Neural crest cell (in vitro differentiated cells): ENCODE data around the gene HMCN1. TPM values are rescaled to one million over a fixed set of nuclear protein-coding genes. Genes with fewer than 3 reads are reported as not detected.

Experiments used
- DNase-seq: peaks from one replicate; pipeline ENCODE4 v3.0.0; 2021; ENCODE audit warnings: low read depth, mixed read lengths, low spot score
- H3K27ac Mint-ChIP-seq: one replicate; pipeline ENCODE4 v1.8.0; 2021; ENCODE audit warnings: mild to moderate bottlenecking, mixed read lengths; ENCODE audit not compliant: unreplicated experiment
- H3K27me3 Mint-ChIP-seq: 2 replicates; pipeline ENCODE4 v1.8.0; 2021; ENCODE audit warnings: low read depth, mild to moderate bottlenecking, mixed read lengths
- H3K36me3 Mint-ChIP-seq: 2 replicates; pipeline ENCODE4 v1.8.0; 2021; ENCODE audit warnings: low read depth, mild to moderate bottlenecking, mixed read lengths
- H3K4me1 Mint-ChIP-seq: 2 replicates; pipeline ENCODE4 v1.8.0; 2021; ENCODE audit warnings: mixed read lengths
- H3K4me3 Mint-ChIP-seq: one replicate; pipeline ENCODE4 v1.8.0; 2021; ENCODE audit warnings: mild to moderate bottlenecking, mixed read lengths
- H3K9me3 Mint-ChIP-seq: 2 replicates; pipeline ENCODE4 v1.8.0; 2021; ENCODE audit warnings: mixed read lengths
- total RNA-seq: library from RNA; stranded (reverse); gene quantifications from 2 replicates; pipeline ENCODE4 v1.2.1, GENCODE V29; 2021
- TF ChIP-seq, protein P1 (sequence below): fragments of 200-600 bp; sonication (generic); conservative IDR thresholded peaks from 2 replicates; pipeline ENCODE4 v1.5.0; 2021; ENCODE audit warnings: antibody characterized with exemption, mild to moderate bottlenecking

HMCN1 gene
- total RNA-seq, 1 donor from 2014 or later, result 16.6 TPM

DNA sequence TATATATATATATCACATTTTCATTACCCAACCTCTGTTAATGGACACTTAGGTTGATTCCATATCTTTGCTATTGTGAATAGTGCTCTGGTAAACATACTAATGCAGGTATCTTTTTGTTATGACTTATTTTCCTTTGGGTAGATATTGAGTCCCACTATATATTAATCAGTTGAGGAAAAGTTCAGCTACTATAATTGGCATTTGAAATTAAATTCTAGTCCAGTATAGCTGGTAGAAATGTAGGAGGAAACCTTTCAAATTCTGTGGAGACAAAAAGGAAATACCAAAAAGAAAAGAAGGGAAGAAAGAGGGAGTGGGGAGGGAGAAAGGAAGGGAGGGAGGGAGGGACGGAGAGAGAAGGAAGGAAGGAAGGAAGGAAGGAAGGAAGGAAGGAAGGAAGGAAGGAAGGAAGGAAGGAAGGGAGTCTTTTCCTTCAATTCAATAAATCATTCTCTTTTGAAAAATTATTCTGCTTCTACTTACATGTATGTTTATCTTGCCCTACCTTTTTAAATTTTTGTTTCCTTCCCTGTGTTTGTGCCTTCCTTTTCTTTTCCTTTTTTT is 329.0 kb downstream of the HMCN1 start:
- Mint-ChIP-seq H3K9me3 (no peaks in the 10 kb centered on the region), H3K27me3 (no peaks in the 10 kb centered on the region), H3K4me3 (no peak overlapping the region), H3K27ac (no peak overlapping the region), H3K36me3 (no peaks in the 10 kb centered on the region), H3K4me1 (no peaks in the 10 kb centered on the region)
- DNase-seq, result no peak
- TF ChIP-seq, protein P1, sequence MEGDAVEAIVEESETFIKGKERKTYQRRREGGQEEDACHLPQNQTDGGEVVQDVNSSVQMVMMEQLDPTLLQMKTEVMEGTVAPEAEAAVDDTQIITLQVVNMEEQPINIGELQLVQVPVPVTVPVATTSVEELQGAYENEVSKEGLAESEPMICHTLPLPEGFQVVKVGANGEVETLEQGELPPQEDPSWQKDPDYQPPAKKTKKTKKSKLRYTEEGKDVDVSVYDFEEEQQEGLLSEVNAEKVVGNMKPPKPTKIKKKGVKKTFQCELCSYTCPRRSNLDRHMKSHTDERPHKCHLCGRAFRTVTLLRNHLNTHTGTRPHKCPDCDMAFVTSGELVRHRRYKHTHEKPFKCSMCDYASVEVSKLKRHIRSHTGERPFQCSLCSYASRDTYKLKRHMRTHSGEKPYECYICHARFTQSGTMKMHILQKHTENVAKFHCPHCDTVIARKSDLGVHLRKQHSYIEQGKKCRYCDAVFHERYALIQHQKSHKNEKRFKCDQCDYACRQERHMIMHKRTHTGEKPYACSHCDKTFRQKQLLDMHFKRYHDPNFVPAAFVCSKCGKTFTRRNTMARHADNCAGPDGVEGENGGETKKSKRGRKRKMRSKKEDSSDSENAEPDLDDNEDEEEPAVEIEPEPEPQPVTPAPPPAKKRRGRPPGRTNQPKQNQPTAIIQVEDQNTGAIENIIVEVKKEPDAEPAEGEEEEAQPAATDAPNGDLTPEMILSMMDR, result no peak

GRCh38 chr1:186066411-186066810 is 332.2 kb downstream of the HMCN1 start:
- Mint-ChIP-seq H3K9me3 (no peaks in the 10 kb centered on the region), H3K27ac (no peak overlapping the region), H3K4me1 (no peaks in the 10 kb centered on the region), H3K36me3 (peaks cover 2% of the 10 kb centered on the region), H3K27me3 (no peaks in the 10 kb centered on the region), H3K4me3 (no peak overlapping the region)
- TF ChIP-seq, protein P1, result no peak
- DNase-seq, result no peak

DNA sequence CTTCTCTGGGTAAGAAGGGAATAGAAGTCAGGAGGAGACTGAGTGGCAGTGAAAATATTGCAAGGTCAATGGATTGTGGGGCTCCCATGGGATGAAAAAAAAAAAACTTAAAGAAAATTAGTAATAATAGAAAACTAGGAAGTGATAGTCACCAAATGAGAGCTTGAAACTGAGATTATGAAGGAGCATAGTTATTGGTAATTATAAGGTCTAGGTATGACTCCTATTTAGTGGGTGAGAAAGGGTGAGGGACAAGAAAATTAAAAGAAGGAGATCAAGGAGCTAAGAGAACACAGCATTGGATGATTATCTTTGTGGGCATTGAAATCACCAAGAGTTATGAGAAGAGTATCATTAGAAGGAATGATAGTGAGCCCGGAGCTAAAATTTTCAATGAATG is 339.5 kb downstream of the HMCN1 start:
- no peaks in the 10 kb centered on the region for H3K27me3 Mint-ChIP-seq
- H3K27ac Mint-ChIP-seq, result no peak overlapping the region
- DNase-seq, result no peak
- no peaks in the 10 kb centered on the region for H3K9me3 Mint-ChIP-seq
- no peak overlapping the region for H3K4me3 Mint-ChIP-seq
- H3K4me1 Mint-ChIP-seq, result peaks cover 4% of the 10 kb centered on the region
- TF ChIP-seq, protein P1, result no peak
- H3K36me3 Mint-ChIP-seq, result peaks cover 2% of the 10 kb centered on the region

DNA sequence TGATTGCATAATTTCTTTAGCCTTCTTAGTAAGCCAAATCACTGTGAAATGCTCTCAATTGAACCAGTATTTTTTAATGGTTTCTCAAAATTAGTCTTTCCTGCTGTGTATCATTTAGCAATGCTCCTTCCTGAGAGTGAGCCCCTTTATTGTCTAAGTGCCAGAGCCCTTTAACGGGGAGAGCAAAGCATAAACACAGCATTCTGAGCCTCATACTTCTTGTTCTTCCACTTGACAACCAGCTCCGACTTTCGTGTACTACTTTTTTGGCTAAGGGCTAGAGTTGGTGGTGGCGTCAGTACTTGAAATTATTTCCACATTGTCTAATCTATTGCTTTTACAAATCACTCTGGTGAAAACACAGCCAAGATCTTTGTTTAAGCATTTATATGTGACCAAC is 341.8 kb downstream of the HMCN1 start:
- no peak for DNase-seq
- Mint-ChIP-seq H3K9me3 (no peaks in the 10 kb centered on the region), H3K27me3 (no peaks in the 10 kb centered on the region), H3K27ac (no peak overlapping the region), H3K4me3 (no peak overlapping the region), H3K36me3 (no peaks in the 10 kb centered on the region), H3K4me1 (peaks cover 10% of the 10 kb centered on the region)
- TF ChIP-seq, protein P1, result no peak

DNA sequence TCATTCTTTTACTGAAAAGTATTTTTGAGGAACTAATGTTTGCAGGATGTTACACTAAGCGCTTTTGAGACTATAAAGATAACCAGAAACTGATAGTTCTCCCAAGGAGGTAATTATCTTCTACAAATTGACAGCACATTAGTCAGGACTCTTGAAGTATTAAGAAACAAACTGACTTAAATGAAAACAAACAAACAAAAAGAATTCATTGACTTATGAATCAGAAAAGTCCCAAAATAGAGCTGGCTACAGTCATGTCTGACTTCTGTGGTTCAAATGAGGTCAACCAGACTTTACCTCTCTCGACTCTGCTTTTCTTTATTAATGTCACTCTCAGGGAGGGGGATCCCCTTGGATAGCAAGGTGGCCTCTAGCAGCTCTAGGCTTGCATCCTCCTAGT is 344.1 kb downstream of the HMCN1 start:
- Mint-ChIP-seq H3K9me3 (no peaks in the 10 kb centered on the region), H3K4me1 (peaks cover 21% of the 10 kb centered on the region)

More for the DNA sequence above, 344.1 kb downstream of the HMCN1 start:
- DNase-seq, result no peak
- H3K4me3 Mint-ChIP-seq, result no peak overlapping the region
- TF ChIP-seq, protein P1, result no peak
- no peak overlapping the region for H3K27ac Mint-ChIP-seq
- H3K36me3 Mint-ChIP-seq, result no peaks in the 10 kb centered on the region
- H3K27me3 Mint-ChIP-seq, result no peaks in the 10 kb centered on the region
